GM18517 (cell line): ENCODE data around the gene SLC35A3.
"Not testable (repeated sequence)": the region's sequence is repeated elsewhere in the genome, so short reads cannot be mapped to it uniquely, and the experiment has no call there.

Experiments used
- ATAC-seq: cut with Tn5 transposase; IDR thresholded peaks from one replicate; pipeline ENCODE4 v1.9.1; 2021; ENCODE audit warnings: mild to moderate bottlenecking, moderate library complexity; ENCODE audit not compliant: unreplicated experiment

Gene SLC35A3

DNA sequence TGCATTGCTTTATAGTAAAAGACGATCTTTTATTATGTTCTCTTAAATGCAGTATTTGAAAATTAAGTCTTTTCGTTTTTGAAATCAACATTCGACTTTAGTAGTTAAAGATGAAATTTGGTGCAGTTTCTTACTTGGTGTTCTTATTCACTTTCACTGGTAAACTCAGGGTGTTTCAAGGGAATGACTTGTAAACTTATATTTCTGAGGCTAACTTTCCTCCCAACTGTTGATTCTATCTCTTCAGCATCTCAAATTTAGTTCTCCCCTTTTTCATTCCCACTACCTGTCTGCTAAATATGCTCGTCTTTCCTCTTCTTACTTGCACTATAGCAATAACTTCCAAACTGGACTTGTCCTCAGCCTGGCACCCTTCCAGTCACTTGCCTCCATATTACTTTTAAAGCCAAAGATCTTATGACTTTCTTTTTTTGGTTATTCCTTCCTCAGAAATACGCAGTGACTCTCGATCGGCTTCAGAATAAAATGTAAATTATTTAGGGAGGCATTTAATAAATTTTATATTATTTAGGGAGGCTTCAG is 988 bp downstream of the SLC35A3 start:
- no peak for ATAC-seq

DNA sequence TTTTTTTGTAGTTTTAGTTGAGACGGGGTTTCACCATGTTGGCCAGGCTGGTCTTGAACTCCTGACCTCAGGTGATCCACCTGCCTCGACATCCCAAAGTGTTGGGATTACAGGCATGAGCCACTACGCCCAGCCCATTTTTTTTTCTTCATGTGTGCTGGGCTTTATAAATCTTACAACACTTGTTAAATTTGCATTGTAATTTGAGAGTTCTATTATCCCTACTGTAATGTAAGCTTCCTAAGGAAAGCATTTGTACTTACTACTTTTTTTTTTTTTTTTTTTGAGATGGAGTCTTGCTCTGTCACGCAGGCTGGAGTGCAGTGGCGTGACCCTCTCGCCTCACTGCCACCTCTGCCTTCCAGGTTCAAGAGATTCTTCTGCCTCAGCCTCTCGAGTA is 2.3 kb downstream of the SLC35A3 start:
- not testable (repeated sequence) for ATAC-seq

GRCh38 chr1:99975529-99975928 is 5.7 kb downstream of the SLC35A3 start:
- ATAC-seq, result no peak

- not testable (repeated sequence) for ATAC-seq
Observed at GRCh38 chr1:99977326-99977725, 7.5 kb downstream of the SLC35A3 start.

DNA sequence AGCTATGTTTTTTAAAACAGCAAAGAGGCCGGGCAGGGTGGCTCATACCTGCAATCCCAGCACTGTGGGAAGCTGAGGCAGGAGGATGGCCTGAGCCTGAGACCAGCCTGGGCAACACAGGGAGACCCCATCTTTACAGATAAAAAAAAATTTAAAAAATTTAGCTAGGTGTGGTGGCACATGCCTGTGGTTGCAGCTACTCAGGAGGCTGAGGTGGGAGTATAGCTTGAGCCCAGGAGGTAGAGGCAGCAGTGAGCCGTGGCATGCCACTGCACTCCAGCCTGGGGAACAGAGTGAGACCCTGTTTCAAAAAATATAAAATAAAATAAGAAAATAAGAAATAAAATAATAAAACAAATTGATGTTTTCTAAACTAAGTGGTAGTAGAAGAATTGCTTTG is 8.4 kb downstream of the SLC35A3 start:
- ATAC-seq, result no peak

DNA sequence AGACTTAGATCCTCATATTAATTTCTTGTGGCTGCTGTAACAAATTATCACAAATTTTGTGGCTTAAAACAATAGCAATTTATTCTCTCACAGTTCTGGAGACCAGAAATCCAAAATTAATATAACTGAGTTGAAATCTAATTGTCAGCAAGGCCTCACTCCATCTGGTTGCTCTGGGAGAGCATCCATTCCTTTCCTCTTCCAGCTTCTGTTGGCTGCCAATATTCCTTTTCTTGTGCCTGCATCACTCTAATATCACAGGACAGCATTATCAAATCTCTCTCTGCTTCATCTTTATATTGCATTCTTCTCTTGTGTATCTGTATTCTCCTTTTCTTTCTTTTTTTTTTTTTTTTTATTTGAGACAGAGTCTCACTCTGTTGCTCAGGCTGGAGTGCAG is 9.3 kb downstream of the SLC35A3 start:
- ATAC-seq, result no peak

- ATAC-seq, result no peak
Observed at GRCh38 chr1:99980928-99981327, 11.1 kb downstream of the SLC35A3 start.

- ATAC-seq, result no peak
Observed at GRCh38 chr1:99986656-99987225, 16.9 kb downstream of the SLC35A3 start.

DNA sequence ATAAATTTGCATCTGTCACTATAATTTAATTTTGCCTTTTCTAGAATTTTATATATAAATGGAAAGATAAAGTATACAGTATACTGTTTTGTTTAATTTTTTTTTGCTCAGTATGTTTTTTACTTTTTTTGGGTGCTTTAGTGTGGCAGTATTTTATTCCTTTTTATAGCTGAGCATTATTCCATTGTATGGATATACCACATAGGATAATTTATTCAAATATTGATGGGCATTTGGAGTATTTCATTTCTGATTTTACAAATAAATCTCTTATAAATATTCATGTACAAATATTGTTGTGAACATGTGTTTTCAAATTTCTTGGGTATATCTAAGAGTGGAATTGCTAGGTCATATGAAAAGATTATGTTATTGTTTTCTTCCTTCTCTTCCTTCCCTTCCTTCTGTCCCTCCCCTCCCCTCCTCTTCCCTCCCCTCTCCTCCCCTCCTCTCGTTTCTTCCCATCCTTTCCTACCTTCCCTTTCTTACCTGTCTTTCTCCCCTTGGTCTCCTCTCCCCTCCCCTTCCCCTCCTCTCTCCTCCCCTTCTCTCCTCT is 18.5 kb downstream of the SLC35A3 start:
- no peak for ATAC-seq

DNA sequence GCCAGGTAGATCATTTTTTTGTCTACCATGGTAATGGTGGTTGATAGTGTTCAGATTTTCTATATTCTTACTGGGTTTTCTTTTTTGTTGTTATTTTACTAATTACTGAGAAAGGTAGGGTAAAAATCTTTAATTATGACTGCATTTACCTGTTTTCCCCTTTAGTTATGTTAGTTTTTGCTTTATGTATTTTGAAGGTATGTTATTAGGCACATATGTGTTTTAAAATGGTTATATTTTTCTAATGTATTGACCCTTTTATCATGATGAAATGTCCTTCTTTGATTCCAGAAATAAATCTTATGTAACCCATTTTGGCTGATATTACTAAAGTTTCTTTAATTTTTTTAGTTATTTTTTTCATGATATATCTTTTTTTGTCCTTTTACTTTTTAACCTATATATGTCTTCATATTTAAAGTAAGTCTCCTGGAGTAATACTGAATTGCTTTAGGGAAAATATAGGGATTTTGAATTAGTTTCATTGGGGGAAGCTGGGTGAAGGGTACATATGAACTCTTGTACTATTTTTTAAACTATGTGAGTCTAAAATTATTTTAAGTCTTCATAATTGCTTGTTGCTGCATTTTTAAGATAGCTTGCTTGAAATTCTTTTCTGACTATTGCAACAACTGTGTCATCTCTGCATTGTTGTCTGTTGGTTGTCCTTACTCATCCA is 22.4 kb downstream of the SLC35A3 start:
- ATAC-seq, result no peak

GRCh38 chr1:99992760-99993467 is 23.1 kb downstream of the SLC35A3 start:
- peak; percentile 79 for ATAC-seq

GRCh38 chr1:99993468-99993845 is 23.7 kb downstream of the SLC35A3 start:
- no peak for ATAC-seq

GRCh38 chr1:99994496-99994895 is 24.7 kb downstream of the SLC35A3 start:
- no peak for ATAC-seq

DNA sequence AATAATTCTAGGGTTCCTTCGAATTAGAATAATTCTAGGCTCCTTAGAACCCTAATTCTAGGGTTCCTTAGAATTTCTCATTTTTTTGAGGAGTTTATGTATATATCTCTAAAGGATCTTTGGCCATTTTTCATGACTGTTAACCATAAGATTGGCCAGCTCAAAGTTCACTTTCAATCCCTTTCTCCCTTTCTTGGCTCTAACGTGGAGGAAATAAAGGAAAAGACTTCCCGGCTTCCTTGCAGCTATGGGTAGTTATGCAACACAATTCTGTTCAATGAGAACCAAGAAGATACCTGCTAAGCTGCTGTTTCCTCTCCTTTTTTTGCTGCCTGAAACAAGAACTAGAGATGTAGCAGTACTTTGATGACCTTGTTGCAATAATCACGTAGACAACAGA is 27.2 kb downstream of the SLC35A3 start:
- no peak for ATAC-seq

- ATAC-seq, result no peak
Observed at GRCh38 chr1:100001462-100001861, 31.7 kb downstream of the SLC35A3 start.

- ATAC-seq, result no peak
Observed at GRCh38 chr1:100005424-100005823, 35.6 kb downstream of the SLC35A3 start.

GRCh38 chr1:100006688-100007087 is 36.9 kb downstream of the SLC35A3 start:
- no peak for ATAC-seq

DNA sequence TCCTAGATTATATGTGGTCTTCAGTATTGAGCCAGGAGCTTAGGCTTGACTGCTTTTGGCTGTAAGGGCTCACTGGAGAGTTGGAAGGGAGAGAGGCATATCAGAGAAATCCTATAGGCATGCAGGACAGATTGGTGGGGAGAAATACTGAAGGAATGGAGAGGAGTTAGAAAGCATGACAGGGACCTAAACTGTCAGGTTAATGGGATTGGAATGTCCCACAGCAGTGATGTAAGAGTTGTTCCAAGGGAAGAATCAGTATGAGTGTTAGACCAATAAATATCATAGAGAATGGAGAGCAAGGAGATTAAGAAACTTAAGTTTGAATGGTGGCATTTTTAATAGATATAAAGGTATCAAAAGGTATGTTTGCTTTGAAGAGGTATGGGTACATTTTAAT is 39.7 kb downstream of the SLC35A3 start:
- no peak for ATAC-seq

GRCh38 chr1:100010804-100011203 is 41.0 kb downstream of the SLC35A3 start:
- ATAC-seq, result no peak

DNA sequence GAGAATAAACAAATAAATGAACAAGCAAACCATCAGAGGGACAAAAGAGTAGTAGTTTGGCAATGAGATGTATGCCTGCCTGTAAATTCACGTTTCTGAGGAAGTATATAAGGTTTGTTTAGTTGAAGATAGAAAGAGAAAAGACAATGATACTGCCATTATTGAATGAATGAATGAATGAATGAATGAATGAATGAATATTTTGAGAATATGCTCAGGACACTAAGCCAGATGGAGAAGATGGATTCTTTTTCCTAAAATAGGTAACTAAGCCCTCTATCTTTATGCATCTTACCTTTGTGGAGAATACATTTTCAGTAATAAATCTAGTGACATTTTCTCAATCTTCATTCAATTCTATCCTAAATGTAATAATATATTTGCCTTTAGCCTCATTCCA is 49.4 kb downstream of the SLC35A3 start:
- no peak for ATAC-seq

DNA sequence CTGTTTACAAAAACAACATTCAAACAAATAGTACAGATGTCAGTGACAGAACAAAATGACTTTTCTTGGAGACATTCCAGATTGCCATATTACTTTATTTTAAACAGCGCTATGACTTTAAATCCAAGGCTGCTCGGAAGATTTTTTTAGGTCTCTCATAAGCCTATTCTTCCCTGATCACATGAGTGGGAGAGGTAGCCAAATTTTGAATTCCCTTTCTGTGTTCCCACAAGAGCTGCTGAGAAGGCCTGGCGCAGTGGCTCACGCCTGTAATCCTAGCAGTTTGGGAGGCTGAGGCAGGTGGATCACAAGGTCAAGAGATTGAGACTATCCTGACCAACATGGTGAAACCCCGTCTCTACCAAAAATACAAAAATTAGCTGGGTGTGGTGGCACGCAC is 53.7 kb downstream of the SLC35A3 start:
- ATAC-seq, result no peak

DNA sequence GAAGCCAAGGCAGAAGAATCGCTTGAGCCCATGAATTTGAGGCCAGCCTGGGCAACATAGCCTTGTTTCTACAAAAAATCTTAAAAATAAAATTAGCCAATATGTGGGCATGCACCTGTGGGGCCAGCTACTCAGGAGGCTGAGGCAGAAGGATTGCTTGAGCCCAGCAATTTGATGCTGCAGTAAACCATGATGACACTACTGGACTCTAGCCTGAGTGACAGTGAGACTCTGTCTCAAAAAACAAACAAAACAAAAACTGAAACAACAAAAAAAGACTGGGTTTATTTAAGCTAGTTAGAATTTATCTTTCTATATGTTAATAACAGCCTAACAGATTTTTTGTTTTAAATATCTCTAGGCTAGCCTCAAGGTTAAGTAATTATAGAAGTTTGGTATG is 57.4 kb downstream of the SLC35A3 start:
- ATAC-seq, result no peak
